Measurements from ENCODE around the gene UBE2Q2.
"Not testable (repeated sequence)": the region's sequence is repeated elsewhere in the genome, so short reads cannot be mapped to it uniquely, and the experiment has no call there.

The UBE2Q2 gene

GRCh38 chr15:75867449-75867848, 24.2 kb downstream of the UBE2Q2 start:
- DNase-seq = no peak

GRCh38 chr15:75868019-75868418, 24.8 kb downstream of the UBE2Q2 start:
- no peak for DNase-seq

GRCh38 chr15:75869446-75869845, 26.2 kb downstream of the UBE2Q2 start:
- no peak for DNase-seq

GRCh38 chr15:75871589-75871988, 28.3 kb downstream of the UBE2Q2 start:
- not testable (repeated sequence) for DNase-seq

GRCh38 chr15:75872403-75872990, 29.2 kb downstream of the UBE2Q2 start:
- DNase-seq = no peak

- DNase-seq = no peak
These were observed 40.8 kb downstream of the UBE2Q2 start for GRCh38 chr15:75884041-75884440.

GRCh38 chr15:75887178-75887577, 43.9 kb downstream of the UBE2Q2 start:
- no peak for DNase-seq

- no peak for DNase-seq
These were observed 48.6 kb downstream of the UBE2Q2 start for GRCh38 chr15:75891895-75892294.

GRCh38 chr15:75895731-75896130, 52.5 kb downstream of the UBE2Q2 start:
- no peak for DNase-seq

GRCh38 chr15:75900577-75900976, 57.3 kb downstream of the UBE2Q2 start:
- DNase-seq = no peak

GRCh38 chr15:75902129-75902557, 58.9 kb downstream of the UBE2Q2 start:
- no peak for DNase-seq

GRCh38 chr15:75903331-75904239, 60.3 kb downstream of the UBE2Q2 start, which contains the start of gene FBXO22:
FBXO22 (plus strand) TSS chr15:75903878; CDS start chr15:75903964, 86 bp downstream.
- DNase-seq = peak; percentile 90

GRCh38 chr15:75905231-75905630, 62.0 kb downstream of the UBE2Q2 start:
- no peak for DNase-seq

GRCh38 chr15:75910355-75910754, 67.1 kb downstream of the UBE2Q2 start:
- DNase-seq = not testable (repeated sequence)

GRCh38 chr15:75916978-75917377, 73.7 kb downstream of the UBE2Q2 start:
- DNase-seq = no peak

- DNase-seq = no peak
These were observed 74.9 kb downstream of the UBE2Q2 start for GRCh38 chr15:75918135-75918534.

GRCh38 chr15:75920079-75920478, 76.8 kb downstream of the UBE2Q2 start:
- DNase-seq = no peak

GRCh38 chr15:75921732-75922703, 78.8 kb downstream of the UBE2Q2 start:
- DNase-seq = no peak

- DNase-seq = no peak
These were observed 80.5 kb downstream of the UBE2Q2 start for GRCh38 chr15:75923756-75924155.

- no peak for DNase-seq
These were observed 81.3 kb downstream of the UBE2Q2 start for GRCh38 chr15:75924576-75924975.

GRCh38 chr15:75925440-75925839, 82.2 kb downstream of the UBE2Q2 start:
- DNase-seq = no peak

GRCh38 chr15:75926931-75927330, 83.7 kb downstream of the UBE2Q2 start:
- DNase-seq = no peak

GRCh38 chr15:75927601-75928000, 84.4 kb downstream of the UBE2Q2 start:
- no peak for DNase-seq
